ENCODE measurements around the gene PPIL4. TPM values are rescaled to one million over a fixed set of nuclear protein-coding genes. Genes with fewer than 3 reads are reported as not detected.

PPIL4 gene
- total and polyA plus RNA-seq, 2 of the 13 experiments (the other 11 are each of a cell fraction or from before 2014, with no cell fraction given): 5.5 to 46.0 TPM

DNA sequence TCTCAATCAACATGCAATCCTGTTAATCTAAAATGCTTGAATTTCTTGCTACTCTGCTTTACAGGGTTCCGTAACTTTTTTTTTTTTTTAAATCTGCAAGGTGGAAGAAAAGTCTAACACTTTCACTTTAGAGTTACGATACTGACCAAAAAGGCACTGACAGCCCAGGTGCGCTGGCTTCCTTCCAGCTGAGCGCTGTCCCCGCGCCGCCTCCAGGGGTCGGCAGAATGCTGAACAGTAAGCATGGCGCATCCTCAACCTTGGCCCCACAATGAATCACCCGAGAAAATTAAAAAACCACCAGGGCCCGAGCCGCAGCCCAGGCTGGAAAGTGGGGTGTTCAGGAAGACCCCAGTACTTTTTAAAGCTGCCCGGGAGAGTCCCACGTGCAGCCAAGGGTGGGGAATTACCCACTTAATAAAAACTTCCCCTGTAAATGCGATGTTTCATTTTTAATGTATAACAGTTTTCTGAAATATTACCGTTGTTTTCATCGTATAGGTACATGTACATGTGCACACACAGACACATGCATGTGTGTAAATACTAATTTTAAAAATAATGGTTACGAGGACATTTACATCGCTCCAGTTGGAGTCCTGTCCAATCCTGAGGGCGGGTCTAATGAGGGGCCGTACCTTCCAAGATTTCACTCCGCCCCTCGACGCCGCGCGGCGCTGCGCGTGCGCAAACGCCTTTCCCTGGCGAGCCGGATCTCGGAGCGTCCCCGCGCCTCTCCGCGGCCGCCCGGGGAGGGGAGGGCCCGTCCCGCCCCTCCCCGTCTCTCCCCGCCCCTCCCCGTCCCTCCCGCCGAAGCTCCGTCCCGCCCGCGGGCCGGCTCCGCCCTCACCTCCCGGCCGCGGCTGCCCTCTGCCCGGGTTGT, 19.9 kb upstream of the PPIL4 start, which contains the start of gene GINM1 (continued):
- no peak for TF ChIP-seq ZFY (CRISPR knock-in tag; IDR thresholded peaks at IDR 0.05)
- no peak for TF ChIP-seq RFXANK (CRISPR knock-in tag; IDR thresholded peaks at IDR 0.05)
- TF ChIP-seq ZNF446 (CRISPR knock-in tag; IDR thresholded peaks at IDR 0.05): no peak
- TF ChIP-seq RAD51 (IDR thresholded peaks at IDR 0.05; ENCODE audit: borderline replicate concordance): no peak
- TF ChIP-seq, protein P1, sequence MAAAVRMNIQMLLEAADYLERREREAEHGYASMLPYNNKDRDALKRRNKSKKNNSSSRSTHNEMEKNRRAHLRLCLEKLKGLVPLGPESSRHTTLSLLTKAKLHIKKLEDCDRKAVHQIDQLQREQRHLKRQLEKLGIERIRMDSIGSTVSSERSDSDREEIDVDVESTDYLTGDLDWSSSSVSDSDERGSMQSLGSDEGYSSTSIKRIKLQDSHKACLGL (CRISPR knock-in tag; IDR thresholded peaks at IDR 0.05): no peak
- TF ChIP-seq ZNF496 (CRISPR knock-in tag; IDR thresholded peaks at IDR 0.05; ENCODE audit: insufficient replicate concordance): no peak
- TF ChIP-seq, protein P2, sequence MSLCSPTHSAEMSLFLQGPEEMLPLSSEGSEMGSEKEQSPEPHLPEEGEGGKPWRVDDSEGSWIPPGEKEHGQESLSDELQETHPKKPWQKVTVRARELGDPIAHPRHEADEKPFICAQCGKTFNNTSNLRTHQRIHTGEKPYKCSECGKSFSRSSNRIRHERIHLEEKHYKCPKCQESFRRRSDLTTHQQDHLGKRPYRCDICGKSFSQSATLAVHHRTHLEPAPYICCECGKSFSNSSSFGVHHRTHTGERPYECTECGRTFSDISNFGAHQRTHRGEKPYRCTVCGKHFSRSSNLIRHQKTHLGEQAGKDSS (CRISPR knock-in tag; IDR thresholded peaks at IDR 0.05; ENCODE audit: borderline replicate concordance, low read depth): no peak
- 0 out of 2 replicates have a peak, but pooled peaks have one; percentile 42 for TF ChIP-seq FOXP4 (CRISPR knock-in tag; IDR thresholded peaks at IDR 0.05)
- no peak for TF ChIP-seq MAFG (CRISPR knock-in tag; IDR thresholded peaks at IDR 0.05)
- TF ChIP-seq SMAD3 (CRISPR knock-in tag; IDR thresholded peaks at IDR 0.05): peak; percentile 48; the same call in 1 of the 2 replicates
- no peak for TF ChIP-seq POLR2AphosphoS2 (IDR thresholded peaks at IDR 0.05; ENCODE audit: low read depth, low read length)
- TF ChIP-seq ZEB1 (IDR thresholded peaks at IDR 0.05; ENCODE audit: insufficient replicate concordance, low read depth): peak; percentile 86
- no peak for TF ChIP-seq TBX3 (IDR thresholded peaks at IDR 0.05; ENCODE audit: borderline replicate concordance)
- no peak for TF ChIP-seq ZNF777 (CRISPR knock-in tag; IDR thresholded peaks at IDR 0.05)
- no peak; the same call in 1 of the 2 replicates for TF ChIP-seq ZC3H13 (CRISPR knock-in tag; IDR thresholded peaks at IDR 0.05)
- peak; percentile 26; the same call in 1 of the 2 replicates for TF ChIP-seq ELF1 (CRISPR knock-in tag; IDR thresholded peaks at IDR 0.05)
- no peak for TF ChIP-seq FLYWCH1 (CRISPR knock-in tag; IDR thresholded peaks at IDR 0.05)
- TF ChIP-seq JARID2 (CRISPR knock-in tag; IDR thresholded peaks at IDR 0.05; ENCODE audit: insufficient replicate concordance): peak; percentile 33
- no peak for TF ChIP-seq ZNF619 (CRISPR knock-in tag; IDR thresholded peaks at IDR 0.05)
- TF ChIP-seq, protein P3, sequence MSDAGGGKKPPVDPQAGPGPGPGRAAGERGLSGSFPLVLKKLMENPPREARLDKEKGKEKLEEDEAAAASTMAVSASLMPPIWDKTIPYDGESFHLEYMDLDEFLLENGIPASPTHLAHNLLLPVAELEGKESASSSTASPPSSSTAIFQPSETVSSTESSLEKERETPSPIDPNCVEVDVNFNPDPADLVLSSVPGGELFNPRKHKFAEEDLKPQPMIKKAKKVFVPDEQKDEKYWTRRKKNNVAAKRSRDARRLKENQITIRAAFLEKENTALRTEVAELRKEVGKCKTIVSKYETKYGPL (CRISPR knock-in tag; IDR thresholded peaks at IDR 0.05): 0 out of 2 replicates have a peak, but pooled peaks have one; percentile 25
- no peak for TF ChIP-seq ZNF367 (CRISPR knock-in tag; IDR thresholded peaks at IDR 0.05; ENCODE audit: borderline replicate concordance)
- TF ChIP-seq, protein P4, sequence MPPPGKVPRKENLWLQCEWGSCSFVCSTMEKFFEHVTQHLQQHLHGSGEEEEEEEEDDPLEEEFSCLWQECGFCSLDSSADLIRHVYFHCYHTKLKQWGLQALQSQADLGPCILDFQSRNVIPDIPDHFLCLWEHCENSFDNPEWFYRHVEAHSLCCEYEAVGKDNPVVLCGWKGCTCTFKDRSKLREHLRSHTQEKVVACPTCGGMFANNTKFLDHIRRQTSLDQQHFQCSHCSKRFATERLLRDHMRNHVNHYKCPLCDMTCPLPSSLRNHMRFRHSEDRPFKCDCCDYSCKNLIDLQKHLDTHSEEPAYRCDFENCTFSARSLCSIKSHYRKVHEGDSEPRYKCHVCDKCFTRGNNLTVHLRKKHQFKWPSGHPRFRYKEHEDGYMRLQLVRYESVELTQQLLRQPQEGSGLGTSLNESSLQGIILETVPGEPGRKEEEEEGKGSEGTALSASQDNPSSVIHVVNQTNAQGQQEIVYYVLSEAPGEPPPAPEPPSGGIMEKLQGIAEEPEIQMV (CRISPR knock-in tag; IDR thresholded peaks at IDR 0.05; ENCODE audit: low read depth): no peak
- TF ChIP-seq ZBTB42 (CRISPR knock-in tag; IDR thresholded peaks at IDR 0.05): no peak
- TF ChIP-seq HOXA5 (CRISPR knock-in tag; IDR thresholded peaks at IDR 0.05): no peak
- no peak for TF ChIP-seq ZNF629 (CRISPR knock-in tag; conservative IDR thresholded peaks at IDR 0.05)
